ENCODE data around the gene SIGLEC10.

SIGLEC10 gene

GRCh38 chr19:51368366-51369282 is 48.8 kb downstream of the SIGLEC10 start, which contains the start of gene CLDND2:
CLDND2 (minus strand) TSS chr19:51369003; CDS start chr19:51368577, 426 bp downstream.
- Mint-ChIP-seq H3K9me3 (no peaks in the 10 kb centered on the region), H3K4me1 (peaks cover 63% of the 10 kb centered on the region), H3K27me3 (peaks cover 2% of the 10 kb centered on the region), H3K4me3 (peak within 1 kb of the TSS; percentile 100), H3K36me3 (ENCODE audit: low read depth) (peaks cover 47% of the 10 kb centered on the region), H3K27ac (peak within 1 kb of the TSS; percentile 92)
- DNase-seq, result peak; percentile 65
- ATAC-seq, result peak; percentile 15

GRCh38 chr19:51367565-51368365 is 49.7 kb downstream of the SIGLEC10 start:
- H3K27me3 Mint-ChIP-seq, result peaks cover 1% of the 10 kb centered on the region
- H3K9me3 Mint-ChIP-seq, result no peaks in the 10 kb centered on the region
- H3K4me3 Mint-ChIP-seq, result peak overlapping the region; percentile 100
- peak; percentile 99 for DNase-seq
- ATAC-seq, result peak; percentile 72
- peak overlapping the region; percentile 92 for H3K27ac Mint-ChIP-seq
- peaks cover 63% of the 10 kb centered on the region for H3K4me1 Mint-ChIP-seq
- peaks cover 52% of the 10 kb centered on the region for H3K36me3 Mint-ChIP-seq (ENCODE audit: low read depth)

- peaks cover 66% of the 10 kb centered on the region for H3K4me1 Mint-ChIP-seq
- DNase-seq, result no peak
- H3K27ac Mint-ChIP-seq, result peak overlapping the region; percentile 92
- peaks cover 52% of the 10 kb centered on the region for H3K36me3 Mint-ChIP-seq (ENCODE audit: low read depth)
- no peak for ATAC-seq
- H3K4me3 Mint-ChIP-seq, result peak overlapping the region; percentile 100
- H3K9me3 Mint-ChIP-seq, result no peaks in the 10 kb centered on the region
- no peaks in the 10 kb centered on the region for H3K27me3 Mint-ChIP-seq
Measured at GRCh38 chr19:51367255-51367564, 50.2 kb downstream of the SIGLEC10 start.

DNA sequence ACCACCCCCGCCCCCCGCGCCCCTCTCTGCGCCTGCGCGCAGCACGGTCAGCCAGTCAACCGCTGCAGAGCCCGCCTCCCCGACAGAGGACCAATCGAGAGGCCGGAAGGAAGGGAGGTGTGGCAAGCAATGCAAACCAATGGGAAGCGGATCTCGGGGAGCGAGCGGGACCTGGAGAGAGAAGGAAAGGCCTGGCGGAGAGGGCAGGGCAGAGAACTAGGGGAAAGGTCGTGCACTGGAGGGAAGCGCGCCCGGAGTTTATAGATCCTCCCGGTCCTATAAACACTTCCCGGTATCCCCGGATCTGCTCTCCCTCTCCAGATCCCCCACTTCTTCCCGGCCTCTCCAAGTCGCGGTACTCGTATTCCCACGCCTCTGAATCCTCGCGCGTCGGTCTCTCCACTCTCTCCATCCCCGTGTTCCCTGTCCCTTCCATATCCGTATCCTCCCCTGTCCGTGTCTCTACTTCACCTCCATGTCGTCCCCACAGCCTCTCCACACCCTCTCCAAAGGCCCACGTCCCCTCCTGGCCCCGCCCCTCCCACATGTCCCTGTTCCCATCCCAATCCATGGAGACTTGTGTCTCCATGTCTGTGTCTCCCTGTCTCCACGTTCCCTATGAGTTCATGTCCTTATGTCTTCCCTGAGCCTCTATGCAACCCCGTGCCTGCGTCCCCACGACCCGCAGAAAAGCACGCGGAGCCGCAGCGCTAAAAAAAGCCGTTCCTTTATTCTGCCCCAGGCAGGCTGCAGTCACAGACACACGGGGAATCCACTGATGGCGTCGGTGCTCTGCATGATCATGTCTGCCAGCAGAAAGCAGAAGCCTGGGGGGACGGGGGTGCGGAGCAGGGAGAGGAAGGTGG is 50.8 kb downstream of the SIGLEC10 start:
- Mint-ChIP-seq H3K4me3 (peak overlapping the region; percentile 100), H3K4me1 (peaks cover 67% of the 10 kb centered on the region), H3K27ac (peak overlapping the region; percentile 92), H3K9me3 (no peaks in the 10 kb centered on the region), H3K27me3 (no peaks in the 10 kb centered on the region), H3K36me3 (ENCODE audit: low read depth) (peaks cover 53% of the 10 kb centered on the region)
- DNase-seq (peak; percentile 95), ATAC-seq (peak; percentile 41)

DNA sequence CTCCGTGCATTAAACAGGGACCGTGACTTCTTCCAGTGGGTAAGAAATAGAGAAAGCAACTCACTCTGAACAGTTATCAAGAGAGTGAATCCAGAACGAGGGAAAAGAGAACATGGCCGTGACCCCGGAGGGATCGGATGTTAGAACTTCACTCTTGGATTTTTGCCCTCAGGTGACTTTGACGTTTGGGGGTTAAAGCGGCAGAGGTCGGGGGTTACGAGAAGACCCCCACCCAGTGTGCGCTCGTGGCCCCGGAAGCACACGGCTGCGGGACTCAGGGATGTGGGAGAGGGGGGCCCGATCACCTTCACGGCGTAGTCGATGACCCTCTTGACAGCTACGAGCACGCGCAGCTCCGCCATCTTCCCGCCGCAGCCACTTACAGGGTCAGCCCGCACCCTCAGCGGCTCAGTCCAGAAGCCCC is 51.5 kb downstream of the SIGLEC10 start, which contains the start of gene ETFB:
ETFB (minus strand) TSS at position 424 of the 424 bp plus-strand sequence; CDS start at position 362, 62 bp downstream.
- ATAC-seq, result no peak
- H3K9me3 Mint-ChIP-seq, result no peaks in the 10 kb centered on the region
- H3K27me3 Mint-ChIP-seq, result no peaks in the 10 kb centered on the region
- peaks cover 64% of the 10 kb centered on the region for H3K4me1 Mint-ChIP-seq
- peak within 1 kb of the TSS; percentile 100 for H3K4me3 Mint-ChIP-seq
- no peak for DNase-seq
- peak within 1 kb of the TSS; percentile 92 for H3K27ac Mint-ChIP-seq
- H3K36me3 Mint-ChIP-seq (ENCODE audit: low read depth), result peaks cover 47% of the 10 kb centered on the region

DNA sequence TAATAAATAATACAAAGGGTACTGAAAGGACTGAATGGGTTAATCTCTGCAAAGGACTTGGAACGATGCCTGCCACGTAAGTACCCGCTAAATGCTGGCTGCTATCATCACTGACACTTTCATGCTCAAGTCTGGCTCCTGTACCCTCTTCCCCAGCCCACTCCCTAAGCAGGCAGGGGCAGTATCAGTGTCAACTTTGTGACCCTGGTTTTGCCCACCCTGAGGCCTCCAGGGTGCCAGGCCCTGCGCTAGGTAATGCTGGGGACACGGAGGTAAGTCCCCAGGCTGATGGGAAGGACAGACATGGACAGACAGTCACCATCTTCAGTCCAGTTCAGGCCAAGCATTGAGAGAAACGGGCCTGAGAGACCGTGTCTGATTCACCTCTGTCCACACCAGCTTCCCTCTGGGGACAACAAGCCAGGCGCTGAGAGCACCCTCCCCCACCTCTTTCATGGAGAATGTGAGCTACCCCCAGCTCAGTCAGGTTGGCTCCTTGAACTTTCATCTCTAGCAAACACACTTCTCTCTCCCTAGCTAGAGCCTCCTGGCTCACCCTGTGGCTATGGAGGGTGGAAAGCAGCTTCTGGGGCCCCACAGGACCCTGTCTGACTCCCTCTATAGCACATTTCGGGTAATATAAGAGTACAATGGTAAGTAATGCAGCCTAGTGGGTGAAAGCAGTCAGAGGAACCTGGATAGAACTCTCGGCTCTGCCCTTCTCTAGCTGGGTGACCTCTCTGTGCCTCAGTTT is 52.1 kb downstream of the SIGLEC10 start:
- no peaks in the 10 kb centered on the region for H3K27me3 Mint-ChIP-seq
- peaks cover 62% of the 10 kb centered on the region for H3K4me1 Mint-ChIP-seq
- H3K27ac Mint-ChIP-seq, result peak overlapping the region; percentile 92
- DNase-seq (no peak), ATAC-seq (no peak)
- no peaks in the 10 kb centered on the region for H3K9me3 Mint-ChIP-seq
- H3K4me3 Mint-ChIP-seq, result peak overlapping the region; percentile 100
- H3K36me3 Mint-ChIP-seq (ENCODE audit: low read depth), result peaks cover 43% of the 10 kb centered on the region

- Mint-ChIP-seq H3K4me1 (peaks cover 61% of the 10 kb centered on the region), H3K36me3 (ENCODE audit: low read depth) (peaks cover 40% of the 10 kb centered on the region), H3K9me3 (no peaks in the 10 kb centered on the region), H3K27me3 (no peaks in the 10 kb centered on the region), H3K27ac (peak overlapping the region; percentile 98), H3K4me3 (peak overlapping the region; percentile 100)
- no peak for DNase-seq
- no peak for ATAC-seq
Measured at GRCh38 chr19:51364200-51365106, 53.0 kb downstream of the SIGLEC10 start.

DNA sequence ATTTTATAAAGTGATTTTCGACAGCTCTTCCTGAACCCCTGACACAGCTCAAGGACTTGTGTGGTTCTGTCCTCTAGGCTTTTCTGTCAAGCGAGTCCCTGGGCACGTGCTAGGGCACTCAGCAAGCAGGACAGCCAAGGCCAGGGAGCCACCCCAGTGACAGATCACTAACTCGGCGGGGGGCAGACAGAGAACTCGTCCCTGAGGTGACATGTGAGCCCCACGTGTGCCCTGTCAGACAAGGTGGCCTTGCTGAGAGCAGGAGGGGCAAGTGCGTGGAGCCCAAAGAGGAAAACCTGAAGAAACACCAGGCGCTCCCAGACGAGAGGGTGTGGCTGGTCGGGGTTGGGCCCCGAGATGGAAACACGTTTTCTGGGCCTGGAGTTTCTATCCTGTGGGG is 56.2 kb downstream of the SIGLEC10 start:
- ATAC-seq (no peak), DNase-seq (no peak)
- no peak overlapping the region for H3K27ac Mint-ChIP-seq
- no peak overlapping the region for H3K4me3 Mint-ChIP-seq
- peaks cover 62% of the 10 kb centered on the region for H3K4me1 Mint-ChIP-seq
- H3K27me3 Mint-ChIP-seq, result no peaks in the 10 kb centered on the region
- peaks cover 30% of the 10 kb centered on the region for H3K36me3 Mint-ChIP-seq (ENCODE audit: low read depth)
- no peaks in the 10 kb centered on the region for H3K9me3 Mint-ChIP-seq
